DND-41 (cell line): Measurements from ENCODE around the gene DNER.

ENCODE experiments used
- ATAC-seq: fragments of 200-7000 bp; cut with Tn5 transposase; 3 replicates; pipeline ENCODE4 v1.9.1; 2021; ENCODE audit warnings: low read depth; ENCODE audit not compliant: insufficient read depth
- DNase-seq: peaks from one replicate; pipeline ENCODE4 v3.0.0-alpha.2; 2020
- H2AFZ ChIP-seq: 2 replicates; pipeline ENCODE4 v1.6.0; 2012; ENCODE audit warnings: low read depth, low read length
- H3K27ac ChIP-seq: 2 replicates; pipeline ENCODE4 v1.5.1; 2012; ENCODE audit warnings: low read length, inconsistent platforms
- H3K27me3 ChIP-seq: fragments of 200-600 bp; sonication (generic); 2 replicates; pipeline ENCODE4 v1.6.0; 2012; ENCODE audit warnings: low read length, mild to moderate bottlenecking, inconsistent platforms; ENCODE audit not compliant: insufficient read depth, poor library complexity
- H3K36me3 ChIP-seq: 2 replicates; pipeline ENCODE4 v1.5.1; 2012; ENCODE audit warnings: low read length, inconsistent platforms; ENCODE audit not compliant: insufficient read depth
- H3K4me1 ChIP-seq: 2 replicates; pipeline ENCODE4 v1.5.1; 2012; ENCODE audit warnings: mild to moderate bottlenecking, low read length; ENCODE audit not compliant: insufficient read depth
- H3K4me2 ChIP-seq: 2 replicates; pipeline ENCODE4 v1.6.0; 2012; ENCODE audit warnings: mild to moderate bottlenecking, moderate library complexity, low read length, inconsistent platforms; ENCODE audit not compliant: insufficient read depth
- H3K4me3 ChIP-seq, 2 experiments: fragments of 200-600 bp in 1 of 2; shearing (Covaris generic) in 1 of 2; 2 replicates each; pipeline ENCODE4 v1.5.1; 2012 to 2016; ENCODE audit warnings: inconsistent platforms in 2 of 2, low read length in 2 of 2, mild to moderate bottlenecking in 2 of 2, low read depth in 1 of 2, moderate library complexity in 1 of 2
- H3K79me2 ChIP-seq: 2 replicates; pipeline ENCODE4 v1.6.0; 2012; ENCODE audit warnings: low read length, inconsistent platforms; ENCODE audit not compliant: insufficient read depth
- H3K9ac ChIP-seq: 2 replicates; pipeline ENCODE4 v1.6.0; 2012; ENCODE audit warnings: low read depth, mild to moderate bottlenecking, inconsistent platforms, low read length, moderate library complexity
- H3K9me3 ChIP-seq: 2 replicates; pipeline ENCODE4 v1.5.1; 2012; ENCODE audit warnings: low read length, moderate library complexity, mild to moderate bottlenecking, inconsistent platforms; ENCODE audit not compliant: insufficient read depth, severe bottlenecking
- H4K20me1 ChIP-seq: 2 replicates; pipeline ENCODE4 v1.6.0; 2012; ENCODE audit warnings: low read length; ENCODE audit not compliant: insufficient read depth
- EZH2 ChIP-seq: IDR thresholded peaks from 3 replicates; pipeline ENCODE4 v1.6.1; 2012; ENCODE audit warnings: borderline replicate concordance, low read depth, mild to moderate bottlenecking, moderate library complexity, low read length, inconsistent platforms; ENCODE audit not compliant: severe bottlenecking
- TF ChIP-seq, protein P1 (sequence below): IDR thresholded peaks from 2 replicates; pipeline ENCODE4 v1.5.1; 2012; ENCODE audit warnings: borderline replicate concordance, low read length, moderate library complexity, mild to moderate bottlenecking; ENCODE audit not compliant: poor library complexity, severe bottlenecking; ENCODE audit errors: extremely low read depth

Gene DNER

DNA sequence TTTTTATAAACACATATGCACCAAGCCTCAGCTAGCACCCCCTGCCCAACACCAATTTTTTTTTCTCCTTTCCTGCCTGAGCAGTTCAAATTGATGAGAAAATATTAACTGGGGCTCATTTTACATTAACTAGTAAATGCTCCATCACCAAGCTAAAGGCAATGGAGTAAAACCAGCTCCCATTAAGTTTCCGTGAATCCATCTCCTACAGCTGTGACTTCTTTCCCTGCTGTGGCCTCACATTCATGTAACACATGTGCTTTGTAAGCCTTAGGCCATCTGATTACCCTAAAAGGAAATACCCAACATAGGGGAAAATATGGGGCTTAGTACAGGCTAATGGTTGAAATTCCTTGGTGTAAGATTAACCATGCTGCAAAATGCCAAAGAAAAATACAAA is 60.8 kb downstream of the DNER start:
- H3K9ac ChIP-seq, result no peak overlapping the region
- no peak for TF ChIP-seq EZH2
- TF ChIP-seq, protein P1, sequence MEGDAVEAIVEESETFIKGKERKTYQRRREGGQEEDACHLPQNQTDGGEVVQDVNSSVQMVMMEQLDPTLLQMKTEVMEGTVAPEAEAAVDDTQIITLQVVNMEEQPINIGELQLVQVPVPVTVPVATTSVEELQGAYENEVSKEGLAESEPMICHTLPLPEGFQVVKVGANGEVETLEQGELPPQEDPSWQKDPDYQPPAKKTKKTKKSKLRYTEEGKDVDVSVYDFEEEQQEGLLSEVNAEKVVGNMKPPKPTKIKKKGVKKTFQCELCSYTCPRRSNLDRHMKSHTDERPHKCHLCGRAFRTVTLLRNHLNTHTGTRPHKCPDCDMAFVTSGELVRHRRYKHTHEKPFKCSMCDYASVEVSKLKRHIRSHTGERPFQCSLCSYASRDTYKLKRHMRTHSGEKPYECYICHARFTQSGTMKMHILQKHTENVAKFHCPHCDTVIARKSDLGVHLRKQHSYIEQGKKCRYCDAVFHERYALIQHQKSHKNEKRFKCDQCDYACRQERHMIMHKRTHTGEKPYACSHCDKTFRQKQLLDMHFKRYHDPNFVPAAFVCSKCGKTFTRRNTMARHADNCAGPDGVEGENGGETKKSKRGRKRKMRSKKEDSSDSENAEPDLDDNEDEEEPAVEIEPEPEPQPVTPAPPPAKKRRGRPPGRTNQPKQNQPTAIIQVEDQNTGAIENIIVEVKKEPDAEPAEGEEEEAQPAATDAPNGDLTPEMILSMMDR, result no peak
- DNase-seq, result no peak

DNA sequence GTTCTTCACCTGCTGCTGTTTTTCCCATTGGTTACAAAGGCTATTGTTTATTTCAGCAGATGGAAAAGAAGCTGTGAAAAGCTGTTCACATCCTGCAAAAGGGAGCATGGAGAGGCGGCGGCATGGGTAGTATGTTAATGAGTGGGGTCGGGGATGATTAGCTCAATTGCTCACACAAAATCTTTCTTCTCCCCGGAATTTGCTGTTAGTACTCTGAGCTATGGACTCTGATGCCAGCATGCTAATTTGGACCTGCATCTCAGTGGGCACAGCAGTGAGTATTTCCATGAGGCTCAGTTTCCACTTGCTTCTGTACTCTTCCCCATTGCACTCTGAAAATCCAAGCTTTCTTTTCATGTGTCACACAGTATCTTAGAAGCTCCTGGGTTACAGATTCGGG is 61.6 kb downstream of the DNER start:
- Histone ChIP-seq H3K4me1 (no peaks in the 10 kb centered on the region), H3K4me2 (no peak overlapping the region), H3K27me3 (no peaks in the 10 kb centered on the region), H3K9ac (no peak overlapping the region), H3K9me3 (no peaks in the 10 kb centered on the region), H4K20me1 (no peaks in the 10 kb centered on the region), H3K36me3 (no peaks in the 10 kb centered on the region), H3K79me2 (no peaks in the 10 kb centered on the region), H3K4me3 (no peak overlapping the region), H2AFZ (no peak overlapping the region), H3K27ac (no peak overlapping the region)
- TF ChIP-seq EZH2, result no peak
- TF ChIP-seq, protein P1, result no peak
- no peak for DNase-seq
- ATAC-seq, result no peak

More for the DNA sequence above, 60.8 kb downstream of the DNER start:
- no peak overlapping the region for H3K4me3 ChIP-seq
- no peaks in the 10 kb centered on the region for H4K20me1 ChIP-seq
- no peak overlapping the region for H3K4me2 ChIP-seq
- H3K79me2 ChIP-seq, result no peaks in the 10 kb centered on the region
- H3K27ac ChIP-seq, result no peak overlapping the region
- no peak overlapping the region for H2AFZ ChIP-seq
- no peaks in the 10 kb centered on the region for H3K36me3 ChIP-seq
- H3K9me3 ChIP-seq, result no peaks in the 10 kb centered on the region
- H3K27me3 ChIP-seq, result no peaks in the 10 kb centered on the region
- ATAC-seq, result no peak
- H3K4me1 ChIP-seq, result no peaks in the 10 kb centered on the region

DNA sequence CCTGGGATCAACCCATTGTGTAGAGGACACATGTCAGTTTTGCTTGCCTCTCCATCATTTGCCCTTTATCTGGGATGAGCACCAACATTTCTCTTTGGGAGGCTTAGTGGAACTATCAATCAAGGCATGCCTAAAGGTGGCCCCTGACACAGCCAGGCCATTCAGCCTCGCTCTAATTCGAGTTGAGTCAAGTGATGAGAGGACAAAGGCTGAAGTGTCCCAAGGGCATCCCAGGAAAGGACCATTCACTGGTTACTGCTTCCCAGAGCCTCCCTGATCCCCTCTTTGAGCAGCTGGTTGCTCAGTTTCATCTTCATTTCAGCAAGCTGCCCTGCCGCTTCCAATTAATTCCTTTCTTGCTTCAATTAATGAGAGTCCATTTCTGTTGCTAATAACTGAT is 63.5 kb downstream of the DNER start:
- no peak overlapping the region for H2AFZ ChIP-seq
- no peaks in the 10 kb centered on the region for H3K27me3 ChIP-seq
- H4K20me1 ChIP-seq, result no peaks in the 10 kb centered on the region
- TF ChIP-seq, protein P1, result no peak
- TF ChIP-seq EZH2, result no peak
- DNase-seq, result no peak
- H3K79me2 ChIP-seq, result no peaks in the 10 kb centered on the region
- no peaks in the 10 kb centered on the region for H3K36me3 ChIP-seq
- no peak overlapping the region for H3K27ac ChIP-seq
- no peaks in the 10 kb centered on the region for H3K4me1 ChIP-seq
- H3K9me3 ChIP-seq, result no peaks in the 10 kb centered on the region
- H3K4me3 ChIP-seq, result no peak overlapping the region
- no peak overlapping the region for H3K4me2 ChIP-seq
- no peak for ATAC-seq
- H3K9ac ChIP-seq, result no peak overlapping the region

DNA sequence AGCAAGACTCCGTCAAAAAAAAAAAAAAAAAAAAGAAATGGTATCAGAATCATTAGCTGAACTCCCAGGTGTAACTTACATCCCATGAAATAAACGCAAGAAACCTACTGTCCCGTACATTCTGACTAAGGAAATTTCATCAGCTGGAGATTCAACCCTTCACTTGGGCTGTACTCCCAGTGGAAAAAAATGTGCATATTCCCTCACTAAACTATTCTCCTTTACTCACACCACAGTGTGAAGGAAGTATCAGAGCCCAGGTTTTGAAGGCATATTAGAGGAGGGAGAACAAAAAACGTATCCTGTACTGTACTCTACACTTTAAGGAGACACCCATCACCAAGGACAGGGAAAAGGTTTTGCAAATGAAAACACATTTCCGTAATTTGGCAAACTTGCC is 64.3 kb downstream of the DNER start:
- Histone ChIP-seq H3K27me3 (peaks cover 7% of the 10 kb centered on the region), H3K4me2 (no peak overlapping the region), H3K4me3 (no peak overlapping the region), H3K9ac (no peak overlapping the region), H2AFZ (no peak overlapping the region), H3K27ac (no peak overlapping the region), H3K4me1 (no peaks in the 10 kb centered on the region), H3K79me2 (no peaks in the 10 kb centered on the region), H3K9me3 (no peaks in the 10 kb centered on the region), H3K36me3 (no peaks in the 10 kb centered on the region), H4K20me1 (no peaks in the 10 kb centered on the region)
- DNase-seq, result no peak
- ATAC-seq, result no peak
- TF ChIP-seq, protein P1, result no peak
- TF ChIP-seq EZH2, result no peak
